Body of pancreas (tissue), 4 donors: ENCODE measurements around the gene SUMO2.

ENCODE experiments used
- POLR2A ChIP-seq, 3 donors: fragments of 450-650 bp; IDR thresholded peaks; one replicate each; pipeline ENCODE4 v1.6.1; 2016; ENCODE audit warnings: antibody characterized with exemption in 3 of 3, mild to moderate bottlenecking in 2 of 3
- TF ChIP-seq, protein P1 (sequence below), 7 experiments: fragments of 450-650 bp in 4 of 7; fragments of 200-600 bp in 3 of 7; sonication (generic) in 3 of 7; IDR thresholded peaks; one replicate each; pipeline ENCODE4 v1.5.1; 2016 to 2019; ENCODE audit warnings: antibody characterized with exemption in 7 of 7

DNA sequence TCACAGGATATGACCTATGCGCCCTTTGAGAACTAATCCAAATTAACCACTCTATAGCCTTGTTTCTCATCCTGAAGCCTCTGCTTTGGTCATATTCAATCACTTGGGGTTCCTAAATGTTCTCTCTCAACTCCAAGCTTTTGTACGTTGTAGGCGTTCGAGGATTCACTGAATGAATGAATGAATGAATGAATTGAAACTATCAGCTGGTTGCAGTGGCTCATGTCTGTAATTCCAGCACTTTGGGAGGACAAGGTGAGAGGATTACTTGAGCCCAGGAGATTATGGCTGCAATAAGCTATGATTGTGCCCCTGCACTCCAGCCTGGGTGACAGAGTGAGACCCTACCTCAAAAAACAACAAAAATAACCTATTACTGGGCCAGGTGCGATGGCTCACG is 5.9 kb upstream of the SUMO2 start:
- TF ChIP-seq, protein P1, sequence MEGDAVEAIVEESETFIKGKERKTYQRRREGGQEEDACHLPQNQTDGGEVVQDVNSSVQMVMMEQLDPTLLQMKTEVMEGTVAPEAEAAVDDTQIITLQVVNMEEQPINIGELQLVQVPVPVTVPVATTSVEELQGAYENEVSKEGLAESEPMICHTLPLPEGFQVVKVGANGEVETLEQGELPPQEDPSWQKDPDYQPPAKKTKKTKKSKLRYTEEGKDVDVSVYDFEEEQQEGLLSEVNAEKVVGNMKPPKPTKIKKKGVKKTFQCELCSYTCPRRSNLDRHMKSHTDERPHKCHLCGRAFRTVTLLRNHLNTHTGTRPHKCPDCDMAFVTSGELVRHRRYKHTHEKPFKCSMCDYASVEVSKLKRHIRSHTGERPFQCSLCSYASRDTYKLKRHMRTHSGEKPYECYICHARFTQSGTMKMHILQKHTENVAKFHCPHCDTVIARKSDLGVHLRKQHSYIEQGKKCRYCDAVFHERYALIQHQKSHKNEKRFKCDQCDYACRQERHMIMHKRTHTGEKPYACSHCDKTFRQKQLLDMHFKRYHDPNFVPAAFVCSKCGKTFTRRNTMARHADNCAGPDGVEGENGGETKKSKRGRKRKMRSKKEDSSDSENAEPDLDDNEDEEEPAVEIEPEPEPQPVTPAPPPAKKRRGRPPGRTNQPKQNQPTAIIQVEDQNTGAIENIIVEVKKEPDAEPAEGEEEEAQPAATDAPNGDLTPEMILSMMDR (IDR thresholded peaks at IDR 0.05) = no peak
- no peak for TF ChIP-seq POLR2A (IDR thresholded peaks at IDR 0.05)
